Endothelial cell (in vitro differentiated cells): ENCODE data around the gene TTLL13. TPM values are rescaled to one million over a fixed set of nuclear protein-coding genes. Genes with fewer than 3 reads are reported as not detected.

Experiments used
- DNase-seq: peaks from one replicate; pipeline ENCODE4 v3.0.0; 2021; ENCODE audit warnings: low spot score
- H3K27ac Mint-ChIP-seq: one replicate; pipeline ENCODE4 v1.8.0; 2021; ENCODE audit warnings: mixed read lengths, inconsistent platforms; ENCODE audit not compliant: unreplicated experiment
- H3K27me3 Mint-ChIP-seq: one replicate; pipeline ENCODE4 v1.8.0; 2021; ENCODE audit warnings: mild to moderate bottlenecking, moderate library complexity, mixed read lengths, inconsistent platforms; ENCODE audit not compliant: unreplicated experiment
- H3K36me3 Mint-ChIP-seq: one replicate; pipeline ENCODE4 v1.8.0; 2021; ENCODE audit warnings: mild to moderate bottlenecking, low read depth, mixed read lengths, inconsistent platforms; ENCODE audit not compliant: unreplicated experiment
- H3K4me1 Mint-ChIP-seq: one replicate; pipeline ENCODE4 v1.8.0; 2021; ENCODE audit warnings: mild to moderate bottlenecking, mixed read lengths, inconsistent platforms; ENCODE audit not compliant: unreplicated experiment
- H3K4me3 Mint-ChIP-seq: one replicate; pipeline ENCODE4 v1.8.0; 2021; ENCODE audit warnings: mild to moderate bottlenecking, mixed read lengths, inconsistent platforms; ENCODE audit not compliant: unreplicated experiment
- H3K9me3 Mint-ChIP-seq: one replicate; pipeline ENCODE4 v1.8.0; 2021; ENCODE audit warnings: mixed read lengths, inconsistent platforms; ENCODE audit not compliant: unreplicated experiment
- total RNA-seq: library from RNA; stranded (reverse); fragmentation: NEBNext Ultra II Directional; extraction: Animal tissue kit (Norgen Biotek cat#: 25700); gene quantifications from one replicate; pipeline ENCODE4 v1.2.1, GENCODE V29; 2021; ENCODE audit not compliant: unreplicated experiment
- TF ChIP-seq, protein P1 (sequence below): fragments of 200-600 bp; sonication (generic); IDR thresholded peaks from one replicate; pipeline ENCODE4 v1.5.0; 2021; ENCODE audit warnings: antibody characterized with exemption; ENCODE audit not compliant: unreplicated experiment

TTLL13 gene
- total RNA-seq, 1 donor from 2014 or later: not detected

DNA sequence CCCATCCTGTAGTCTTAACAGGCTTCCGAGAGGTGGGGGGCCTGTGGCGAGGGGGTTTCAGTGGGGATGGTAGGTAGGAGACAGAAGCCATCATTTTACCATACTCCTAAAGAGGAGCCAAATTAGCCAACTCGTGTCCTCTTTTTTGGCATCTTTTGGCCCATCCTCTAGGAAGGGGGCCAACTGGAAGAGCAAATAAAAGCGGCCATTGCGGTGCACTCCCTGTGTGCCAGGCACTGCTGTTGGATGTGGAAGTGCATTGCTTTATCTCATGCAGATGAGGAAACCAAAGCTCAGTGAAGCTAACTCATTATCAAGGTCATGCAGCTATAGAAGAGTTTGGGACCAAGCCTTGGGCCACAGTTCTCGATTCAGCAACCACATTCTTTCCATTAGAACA lies 42.1 kb upstream of the TTLL13 start:
- Mint-ChIP-seq H3K4me1 (peaks cover 19% of the 10 kb centered on the region), H3K36me3 (peaks cover 6% of the 10 kb centered on the region), H3K27ac (no peak overlapping the region), H3K9me3 (no peaks in the 10 kb centered on the region), H3K27me3 (peaks cover 3% of the 10 kb centered on the region), H3K4me3 (no peak overlapping the region)
- TF ChIP-seq, protein P1, sequence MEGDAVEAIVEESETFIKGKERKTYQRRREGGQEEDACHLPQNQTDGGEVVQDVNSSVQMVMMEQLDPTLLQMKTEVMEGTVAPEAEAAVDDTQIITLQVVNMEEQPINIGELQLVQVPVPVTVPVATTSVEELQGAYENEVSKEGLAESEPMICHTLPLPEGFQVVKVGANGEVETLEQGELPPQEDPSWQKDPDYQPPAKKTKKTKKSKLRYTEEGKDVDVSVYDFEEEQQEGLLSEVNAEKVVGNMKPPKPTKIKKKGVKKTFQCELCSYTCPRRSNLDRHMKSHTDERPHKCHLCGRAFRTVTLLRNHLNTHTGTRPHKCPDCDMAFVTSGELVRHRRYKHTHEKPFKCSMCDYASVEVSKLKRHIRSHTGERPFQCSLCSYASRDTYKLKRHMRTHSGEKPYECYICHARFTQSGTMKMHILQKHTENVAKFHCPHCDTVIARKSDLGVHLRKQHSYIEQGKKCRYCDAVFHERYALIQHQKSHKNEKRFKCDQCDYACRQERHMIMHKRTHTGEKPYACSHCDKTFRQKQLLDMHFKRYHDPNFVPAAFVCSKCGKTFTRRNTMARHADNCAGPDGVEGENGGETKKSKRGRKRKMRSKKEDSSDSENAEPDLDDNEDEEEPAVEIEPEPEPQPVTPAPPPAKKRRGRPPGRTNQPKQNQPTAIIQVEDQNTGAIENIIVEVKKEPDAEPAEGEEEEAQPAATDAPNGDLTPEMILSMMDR: no peak
- DNase-seq: no peak

DNA sequence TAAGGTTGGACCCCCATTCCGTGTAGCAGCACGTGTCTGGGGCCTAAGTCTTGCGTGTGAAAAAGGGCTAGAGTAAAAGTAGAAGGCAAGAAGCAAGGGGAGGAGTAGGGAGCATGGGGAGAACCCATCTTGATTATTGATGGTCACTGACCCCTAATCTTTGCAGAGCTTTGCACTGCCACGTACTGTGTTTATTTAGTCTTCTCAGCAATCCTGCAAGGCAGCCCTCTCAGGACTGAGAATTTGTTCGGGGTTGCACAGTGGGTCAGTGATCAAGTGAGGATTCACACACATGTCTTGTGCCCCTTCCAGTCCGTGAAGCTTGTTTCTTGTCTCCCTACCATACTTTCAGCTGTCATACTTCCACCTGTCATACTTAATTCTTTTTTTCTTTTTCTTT lies 41.0 kb upstream of the TTLL13 start:
- Mint-ChIP-seq H3K9me3 (no peaks in the 10 kb centered on the region), H3K4me3 (no peak overlapping the region), H3K36me3 (peaks cover 6% of the 10 kb centered on the region), H3K27ac (no peak overlapping the region), H3K4me1 (peaks cover 13% of the 10 kb centered on the region), H3K27me3 (peaks cover 1% of the 10 kb centered on the region)
- no peak for DNase-seq
- TF ChIP-seq, protein P1: no peak

DNA sequence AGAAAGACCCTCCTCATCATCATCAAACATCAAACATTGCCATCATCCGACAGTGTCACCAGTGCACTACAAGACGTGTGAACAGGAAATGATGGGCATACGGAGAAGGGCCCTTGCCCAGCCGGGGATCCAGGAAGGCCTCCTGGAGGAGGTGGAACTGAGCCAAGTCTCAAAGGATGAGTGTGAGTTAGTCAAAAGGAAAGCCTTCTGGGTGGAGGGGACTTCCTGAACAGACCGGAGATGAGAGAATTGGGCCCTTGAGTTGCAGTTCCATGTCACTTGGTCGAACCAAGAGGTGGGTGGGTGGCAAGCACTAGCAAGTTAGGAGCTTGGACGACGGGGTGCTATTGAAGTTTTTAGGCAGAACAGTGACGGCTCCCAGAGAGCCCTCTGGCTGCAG lies 39.8 kb upstream of the TTLL13 start:
- no peak for DNase-seq
- Mint-ChIP-seq H3K36me3 (peaks cover 6% of the 10 kb centered on the region), H3K4me1 (peaks cover 13% of the 10 kb centered on the region), H3K9me3 (no peaks in the 10 kb centered on the region), H3K27me3 (peaks cover 1% of the 10 kb centered on the region), H3K27ac (peak overlapping the region; percentile 33), H3K4me3 (peak overlapping the region; percentile 19)
- TF ChIP-seq, protein P1: no peak

DNA sequence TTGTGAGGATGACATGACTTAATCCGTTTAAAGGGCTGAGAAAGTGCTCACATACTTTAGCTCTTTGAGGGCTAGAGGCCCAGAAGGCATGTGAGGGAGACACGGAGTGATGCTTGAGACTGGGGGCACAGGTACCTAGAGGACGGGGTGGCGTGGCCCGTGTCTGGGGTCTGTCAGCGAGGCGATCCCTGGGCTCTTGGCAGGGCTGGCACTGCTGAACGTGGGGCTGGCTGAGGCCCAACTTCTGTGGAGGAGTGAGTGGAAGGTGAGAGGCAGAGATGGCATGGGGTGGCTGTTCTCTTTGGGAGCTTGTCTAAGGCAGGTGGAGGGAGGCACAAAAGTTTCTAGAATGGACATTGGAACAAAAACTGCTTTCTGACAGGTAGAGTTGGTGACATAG lies 38.8 kb upstream of the TTLL13 start:
- H3K27me3 Mint-ChIP-seq: peaks cover 1% of the 10 kb centered on the region
- peaks cover 13% of the 10 kb centered on the region for H3K4me1 Mint-ChIP-seq
- H3K36me3 Mint-ChIP-seq: peaks cover 6% of the 10 kb centered on the region
- no peaks in the 10 kb centered on the region for H3K9me3 Mint-ChIP-seq
- DNase-seq: no peak
- no peak overlapping the region for H3K27ac Mint-ChIP-seq
- TF ChIP-seq, protein P1: no peak
- H3K4me3 Mint-ChIP-seq: no peak overlapping the region

DNA sequence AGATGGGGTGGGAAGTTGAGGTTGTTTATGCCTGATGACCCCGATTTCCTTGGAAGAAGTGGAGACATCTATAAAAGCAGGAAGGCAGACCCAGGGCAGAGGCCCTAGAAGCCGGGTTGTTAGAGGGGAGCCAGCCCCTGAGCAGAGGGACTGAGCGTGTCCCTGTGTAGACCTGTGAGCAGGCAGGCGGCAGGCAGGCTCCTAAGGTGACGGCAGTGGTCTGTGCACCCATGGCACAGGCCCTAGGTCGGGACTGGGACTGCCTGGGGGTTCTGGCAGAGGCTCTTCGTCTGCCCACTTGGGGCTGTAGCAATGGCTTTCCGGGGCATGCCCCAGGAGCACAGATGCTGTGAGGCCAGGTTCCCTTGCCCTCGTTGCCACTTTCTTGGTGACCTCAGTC lies 38.3 kb upstream of the TTLL13 start:
- H3K27me3 Mint-ChIP-seq: peaks cover 1% of the 10 kb centered on the region
- H3K9me3 Mint-ChIP-seq: no peaks in the 10 kb centered on the region
- TF ChIP-seq, protein P1: no peak
- no peak for DNase-seq
- H3K4me1 Mint-ChIP-seq: peaks cover 13% of the 10 kb centered on the region
- H3K36me3 Mint-ChIP-seq: peaks cover 6% of the 10 kb centered on the region
- no peak overlapping the region for H3K27ac Mint-ChIP-seq
- H3K4me3 Mint-ChIP-seq: no peak overlapping the region
